ENCODE results near the gene CCR1. TPM values are rescaled to one million over a fixed set of nuclear protein-coding genes. Genes with fewer than 3 reads are reported as not detected.

Gene CCR1
- total RNA-seq, result 1 to 10 TPM in 1 of 2 donors, under 1 TPM in 1; 0.47 to 3.8 TPM
- 0 reads per million in 2 donors for total RNA-seq

DNA sequence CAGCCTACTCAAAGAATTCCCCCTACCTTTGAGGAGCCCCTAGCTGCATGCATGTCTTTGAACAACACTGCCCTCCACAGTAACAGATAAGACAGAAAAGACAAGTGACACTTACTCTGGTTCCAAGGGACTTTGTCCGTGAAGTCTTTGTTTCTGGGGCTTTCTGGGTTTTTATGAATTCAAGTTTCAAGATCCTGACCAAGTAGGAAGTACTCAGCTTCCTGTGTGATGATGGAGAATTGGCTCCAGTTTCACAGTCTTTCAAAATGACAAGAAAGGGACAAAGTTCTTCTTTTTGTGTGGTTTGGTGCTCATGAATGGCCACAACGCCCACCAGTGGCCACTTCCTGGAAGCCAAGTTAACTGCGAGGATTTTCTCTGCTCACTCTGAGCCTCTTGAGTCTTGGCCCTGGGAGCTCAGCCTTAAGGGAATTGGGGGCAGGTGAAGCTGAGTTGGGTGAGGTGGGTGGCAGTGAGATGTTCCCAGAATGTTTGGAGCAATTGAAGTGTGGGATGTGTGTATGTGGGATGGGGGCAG is at the start of gene CCR1:
Gene CCR1 (minus strand): TSS at position 147 of the 538 bp plus-strand sequence. CDS start 4,000 bp downstream, outside the sequence.
- DNase-seq (no peak), ATAC-seq (peak; percentile 45)
- H3K9me3 ChIP-seq (ENCODE audit: control insufficient read depth, low read length, poor library complexity, severe bottlenecking), result no peaks in the 10 kb centered on the region
- peak within 1 kb of the TSS; percentile 43 for H3K4me3 Mint-ChIP-seq
- peaks cover 21% of the 10 kb centered on the region for H3K4me1 Mint-ChIP-seq
- no peaks in the 10 kb centered on the region for H3K27me3 Mint-ChIP-seq
- no peaks in the 10 kb centered on the region for H3K36me3 Mint-ChIP-seq (ENCODE audit: low read depth)
- H3K27ac Mint-ChIP-seq, result peak within 1 kb of the TSS; percentile 79

DNA sequence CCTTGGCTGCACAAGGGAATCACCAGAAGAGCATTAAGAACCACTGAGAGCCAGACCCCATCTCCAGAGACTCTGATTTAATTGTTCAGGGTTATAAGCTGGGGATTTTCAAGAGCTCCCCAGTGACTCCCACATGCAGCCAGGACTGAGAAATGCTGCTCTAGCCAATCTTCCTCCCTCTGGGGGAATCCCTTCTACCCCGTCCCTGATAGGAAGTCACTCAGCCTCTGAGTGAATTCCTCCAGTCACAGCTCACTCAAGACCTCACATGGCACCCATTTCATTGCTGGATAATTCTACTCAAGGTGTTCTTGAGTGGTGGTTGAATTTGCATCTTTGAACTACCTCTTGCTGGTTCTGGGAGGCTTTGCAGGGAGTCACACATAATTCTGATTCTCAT is 44.9 kb upstream of the CCR1 start:
- no peaks in the 10 kb centered on the region for H3K36me3 Mint-ChIP-seq (ENCODE audit: low read depth)
- no peaks in the 10 kb centered on the region for H3K9me3 ChIP-seq (ENCODE audit: control insufficient read depth, low read length, poor library complexity, severe bottlenecking)
- H3K4me1 Mint-ChIP-seq, result peaks cover 3% of the 10 kb centered on the region
- ATAC-seq, result no peak
- peaks cover 21% of the 10 kb centered on the region for H3K27me3 Mint-ChIP-seq
- no peak for DNase-seq
- H3K27ac Mint-ChIP-seq, result no peak overlapping the region
- no peak overlapping the region for H3K4me3 Mint-ChIP-seq

DNA sequence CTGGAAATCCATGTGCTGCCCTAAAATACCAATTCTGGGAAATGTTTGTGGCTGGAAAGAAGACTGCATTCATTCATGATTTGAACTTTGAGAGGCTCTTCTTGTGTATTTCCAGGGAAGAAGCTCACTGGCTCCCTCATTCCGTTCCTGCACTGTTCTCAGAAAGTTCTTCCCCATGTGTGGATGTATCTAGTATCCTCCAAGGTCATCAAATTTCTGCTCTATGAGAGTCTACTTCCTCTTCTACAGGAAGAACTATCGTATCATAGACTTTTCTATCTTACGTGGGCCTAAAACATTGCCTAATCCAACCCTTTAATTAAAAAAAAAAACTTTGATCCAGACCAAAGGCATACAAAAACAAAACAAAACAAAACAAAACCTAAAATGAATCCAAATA is 37.0 kb upstream of the CCR1 start:
- no peak for DNase-seq
- Mint-ChIP-seq H3K4me1 (peaks cover 8% of the 10 kb centered on the region), H3K36me3 (ENCODE audit: low read depth) (no peaks in the 10 kb centered on the region), H3K27ac (no peak overlapping the region), H3K4me3 (no peak overlapping the region), H3K27me3 (peaks cover 7% of the 10 kb centered on the region)
- no peak for ATAC-seq
- no peaks in the 10 kb centered on the region for H3K9me3 ChIP-seq (ENCODE audit: control insufficient read depth, low read length, poor library complexity, severe bottlenecking)

DNA sequence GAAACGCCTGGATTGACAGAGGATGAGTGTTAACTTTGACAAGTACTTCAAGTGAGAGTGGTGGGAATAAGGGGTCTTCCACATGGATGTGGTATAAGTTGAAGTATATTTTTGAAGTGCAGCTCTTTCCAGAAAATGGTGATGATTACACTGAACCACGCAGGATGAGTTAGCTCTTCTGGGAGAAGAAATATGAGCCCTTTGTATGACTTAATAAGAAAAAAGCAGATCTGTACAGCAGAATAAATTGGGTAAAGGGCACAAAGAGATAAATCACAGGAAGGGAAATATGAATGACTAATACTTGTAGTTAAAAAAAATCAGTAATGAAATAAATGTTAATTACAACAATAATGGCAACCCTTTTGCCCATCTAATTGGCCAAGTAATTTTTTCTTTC is 35.4 kb upstream of the CCR1 start:
- no peaks in the 10 kb centered on the region for H3K9me3 ChIP-seq (ENCODE audit: control insufficient read depth, low read length, poor library complexity, severe bottlenecking)
- ATAC-seq, result no peak
- Mint-ChIP-seq H3K27me3 (peaks cover 5% of the 10 kb centered on the region), H3K36me3 (ENCODE audit: low read depth) (no peaks in the 10 kb centered on the region), H3K27ac (no peak overlapping the region), H3K4me3 (no peak overlapping the region), H3K4me1 (peaks cover 8% of the 10 kb centered on the region)
- DNase-seq, result no peak

DNA sequence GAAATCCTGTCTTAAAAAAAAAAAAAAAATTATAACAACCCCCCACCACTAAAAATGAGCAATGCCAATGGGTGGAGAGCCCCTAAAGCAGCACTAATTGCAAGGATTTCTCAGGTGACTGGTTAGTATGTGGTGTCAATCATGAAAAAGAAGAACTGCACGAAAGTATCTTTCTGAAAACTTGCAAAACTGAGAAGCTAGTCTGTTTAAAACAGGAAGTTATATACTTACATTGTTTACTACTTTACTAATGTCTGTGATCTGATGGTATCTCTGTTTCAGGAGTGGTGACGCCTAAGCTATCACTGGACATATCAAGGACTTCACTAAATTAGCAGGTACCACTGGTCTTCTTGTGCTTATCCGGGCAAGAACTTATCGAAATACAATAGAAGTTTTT is 34.0 kb upstream of the CCR1 start, which contains the start of gene CCR3:
Gene CCR3 (plus strand): TSS at position 341 of the 400 bp plus-strand sequence. CDS start 22,699 bp downstream, outside the sequence.
- H3K27ac Mint-ChIP-seq, result peak within 1 kb of the TSS; percentile 29
- no peak for DNase-seq
- no peak within 1 kb of the TSS for H3K4me3 Mint-ChIP-seq
- H3K36me3 Mint-ChIP-seq (ENCODE audit: low read depth), result no peaks in the 10 kb centered on the region
- peaks cover 9% of the 10 kb centered on the region for H3K27me3 Mint-ChIP-seq
- no peak for ATAC-seq
- H3K9me3 ChIP-seq (ENCODE audit: control insufficient read depth, low read length, poor library complexity, severe bottlenecking), result no peaks in the 10 kb centered on the region
- peaks cover 8% of the 10 kb centered on the region for H3K4me1 Mint-ChIP-seq

DNA sequence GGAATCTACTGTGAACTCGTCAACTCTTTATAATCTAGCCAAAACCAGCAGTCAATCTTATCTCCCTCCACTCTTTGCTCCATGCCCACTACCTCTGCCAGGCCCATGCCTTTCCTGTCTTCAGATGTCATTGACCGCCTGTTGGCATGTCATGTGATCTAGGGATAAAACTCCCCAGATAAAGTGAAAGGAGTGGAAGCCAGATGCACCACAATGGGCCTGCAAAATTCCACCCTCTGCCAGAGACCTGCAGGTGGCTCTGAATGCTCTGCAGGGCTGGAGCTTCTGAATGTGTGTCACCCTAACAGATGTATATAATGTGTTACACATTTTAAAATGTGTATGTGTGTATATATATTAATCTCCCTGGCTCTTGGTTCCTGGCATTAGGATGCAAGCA is 31.8 kb upstream of the CCR1 start:
- Mint-ChIP-seq H3K27ac (no peak overlapping the region), H3K36me3 (ENCODE audit: low read depth) (no peaks in the 10 kb centered on the region), H3K4me3 (no peak overlapping the region), H3K27me3 (peaks cover 17% of the 10 kb centered on the region), H3K4me1 (peaks cover 8% of the 10 kb centered on the region)
- DNase-seq (no peak), ATAC-seq (no peak)
- H3K9me3 ChIP-seq (ENCODE audit: control insufficient read depth, low read length, poor library complexity, severe bottlenecking), result no peaks in the 10 kb centered on the region

DNA sequence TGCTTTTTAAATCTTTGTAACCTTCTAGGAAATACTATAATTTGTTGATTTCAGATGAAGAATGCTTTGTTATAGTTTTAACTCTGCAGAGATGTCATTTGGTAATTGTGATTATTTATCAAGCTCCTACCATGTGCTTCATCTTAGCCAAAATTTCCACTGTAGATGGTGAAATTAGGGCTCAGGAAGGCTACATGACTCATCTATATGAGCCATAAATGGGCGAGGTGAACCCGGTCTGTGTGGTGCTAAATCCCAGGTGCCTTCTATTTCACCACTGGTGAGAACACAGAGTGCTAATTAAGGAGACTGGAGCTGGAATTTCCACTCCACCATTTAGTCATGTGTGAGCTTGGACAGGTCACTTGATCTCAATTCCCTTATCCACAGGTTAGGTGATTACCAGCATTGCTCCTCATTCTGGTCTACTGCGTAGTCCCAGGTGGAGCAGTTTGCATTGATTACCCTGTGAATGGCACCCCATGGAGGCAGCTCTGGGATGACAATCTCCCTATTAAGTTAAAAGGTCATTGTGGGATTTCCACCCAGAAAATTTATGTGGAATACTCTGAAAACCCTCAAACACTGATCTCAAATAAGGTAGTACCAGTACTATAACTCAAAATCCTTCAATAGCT is 31.3 kb upstream of the CCR1 start:
- ATAC-seq, result no peak
- no peak overlapping the region for H3K4me3 Mint-ChIP-seq
- H3K36me3 Mint-ChIP-seq (ENCODE audit: low read depth), result no peaks in the 10 kb centered on the region
- peaks cover 17% of the 10 kb centered on the region for H3K27me3 Mint-ChIP-seq
- no peak for DNase-seq
- no peaks in the 10 kb centered on the region for H3K9me3 ChIP-seq (ENCODE audit: control insufficient read depth, low read length, poor library complexity, severe bottlenecking)
- peaks cover 8% of the 10 kb centered on the region for H3K4me1 Mint-ChIP-seq
- H3K27ac Mint-ChIP-seq, result no peak overlapping the region

DNA sequence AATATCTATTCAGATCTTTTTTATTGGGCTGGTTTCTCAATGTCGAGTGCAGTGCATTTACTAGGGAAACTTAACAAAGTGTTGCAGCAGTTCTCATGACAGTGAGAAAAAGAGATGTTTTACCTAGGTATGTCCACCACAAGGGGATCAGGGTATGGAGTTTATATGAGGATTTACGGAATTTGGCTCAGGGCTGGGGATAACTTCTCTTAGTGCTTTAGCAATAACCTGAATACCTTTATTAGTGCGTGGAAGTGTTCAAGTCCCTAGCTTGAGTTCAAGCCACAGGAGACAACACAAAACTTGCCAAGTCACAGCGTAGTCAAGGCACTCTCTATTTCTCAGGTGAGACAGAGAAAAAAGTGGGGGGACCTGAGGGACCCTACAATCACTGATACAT is 30.3 kb upstream of the CCR1 start:
- H3K36me3 Mint-ChIP-seq (ENCODE audit: low read depth), result peaks cover under 1% of the 10 kb centered on the region
- ATAC-seq (no peak), DNase-seq (no peak)
- no peak overlapping the region for H3K4me3 Mint-ChIP-seq
- H3K27me3 Mint-ChIP-seq, result peaks cover 17% of the 10 kb centered on the region
- peaks cover 8% of the 10 kb centered on the region for H3K4me1 Mint-ChIP-seq
- H3K9me3 ChIP-seq (ENCODE audit: control insufficient read depth, low read length, poor library complexity, severe bottlenecking), result no peaks in the 10 kb centered on the region
- no peak overlapping the region for H3K27ac Mint-ChIP-seq

DNA sequence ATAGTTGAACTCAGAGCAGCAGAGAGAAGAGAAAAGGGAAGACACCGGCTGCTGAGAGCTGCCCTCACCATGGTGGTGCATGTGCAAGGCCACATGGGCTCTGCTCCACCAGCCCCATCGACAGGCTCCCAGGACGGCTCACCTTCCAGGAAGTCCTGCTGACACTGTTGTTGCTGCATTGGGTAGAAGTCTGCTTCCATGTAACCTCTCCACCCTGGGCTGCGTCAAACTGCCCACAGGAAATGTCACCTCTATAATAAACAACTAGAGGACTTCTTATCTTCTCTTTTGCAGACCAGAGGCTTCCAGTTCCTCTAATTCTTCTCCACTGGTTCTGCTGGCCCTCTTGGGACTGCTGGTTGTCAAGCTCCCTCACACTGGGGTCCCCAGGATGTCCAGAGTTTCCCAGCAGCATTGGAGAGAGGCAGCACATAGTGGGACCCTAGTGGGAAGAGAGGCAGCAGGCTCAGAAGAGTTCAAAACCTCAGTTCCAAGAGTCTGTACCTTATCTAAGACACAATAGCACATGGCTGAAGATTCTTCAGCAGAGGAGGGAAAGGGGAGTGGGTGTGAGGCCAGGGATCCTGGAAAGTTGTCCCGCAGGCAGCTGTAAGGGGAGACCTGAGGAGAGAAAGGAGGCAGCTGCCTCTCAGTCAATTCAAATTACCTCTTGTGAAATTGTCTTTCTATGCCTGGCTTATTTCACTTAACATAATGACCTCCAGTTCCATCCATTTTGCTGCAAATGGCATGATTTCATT is 28.4 kb upstream of the CCR1 start:
- H3K4me3 Mint-ChIP-seq, result no peak overlapping the region
- no peaks in the 10 kb centered on the region for H3K9me3 ChIP-seq (ENCODE audit: control insufficient read depth, low read length, poor library complexity, severe bottlenecking)
- ATAC-seq, result no peak
- H3K27ac Mint-ChIP-seq, result no peak overlapping the region
- H3K4me1 Mint-ChIP-seq, result peaks cover 3% of the 10 kb centered on the region
- peaks cover 2% of the 10 kb centered on the region for H3K36me3 Mint-ChIP-seq (ENCODE audit: low read depth)
- peaks cover 26% of the 10 kb centered on the region for H3K27me3 Mint-ChIP-seq
- no peak for DNase-seq

DNA sequence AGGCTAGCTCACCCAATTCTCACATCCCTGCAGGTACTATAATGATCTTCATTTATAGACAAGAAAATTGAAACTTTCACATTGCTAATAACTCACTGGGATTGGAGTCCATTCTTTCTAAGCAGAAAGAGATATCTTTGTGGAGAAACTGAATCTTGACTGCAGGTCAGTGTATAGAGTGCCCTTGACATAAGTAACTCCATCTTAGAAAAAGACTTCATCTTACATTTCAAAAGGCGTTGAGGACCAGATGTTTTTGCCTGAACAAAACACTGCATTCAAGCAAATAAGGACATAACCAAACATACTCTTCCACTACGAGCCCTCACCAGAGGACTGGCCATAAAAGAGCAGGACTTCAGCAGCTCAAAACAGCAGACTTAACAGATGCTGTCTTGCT is 27.3 kb upstream of the CCR1 start:
- no peak for DNase-seq
- no peaks in the 10 kb centered on the region for H3K9me3 ChIP-seq (ENCODE audit: control insufficient read depth, low read length, poor library complexity, severe bottlenecking)
- Mint-ChIP-seq H3K36me3 (ENCODE audit: low read depth) (peaks cover 2% of the 10 kb centered on the region), H3K4me3 (no peak overlapping the region), H3K27me3 (peaks cover 26% of the 10 kb centered on the region), H3K4me1 (no peaks in the 10 kb centered on the region), H3K27ac (no peak overlapping the region)
- no peak for ATAC-seq

DNA sequence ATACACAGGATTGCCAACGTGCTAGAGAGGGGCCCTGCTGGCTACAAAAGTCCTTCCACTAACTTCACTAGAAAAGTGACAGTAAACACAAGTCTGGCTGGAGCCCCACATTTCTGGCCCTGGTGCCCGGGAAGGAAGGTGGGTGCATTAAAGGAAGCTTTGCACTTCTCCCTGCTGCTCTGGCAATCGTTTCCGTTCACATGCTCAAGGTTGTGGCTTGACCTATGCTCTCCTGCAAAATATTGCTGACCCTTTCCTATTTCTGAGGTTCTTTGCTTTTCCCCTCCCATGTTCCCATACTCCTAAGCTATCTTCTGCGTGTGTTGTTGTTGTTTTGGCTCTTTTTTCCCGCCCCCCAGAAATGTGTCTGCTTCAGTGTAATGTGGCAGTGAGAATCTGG is 25.1 kb upstream of the CCR1 start:
- Mint-ChIP-seq H3K4me3 (no peak overlapping the region), H3K27ac (no peak overlapping the region), H3K27me3 (peaks cover 30% of the 10 kb centered on the region), H3K4me1 (peaks cover 11% of the 10 kb centered on the region), H3K36me3 (ENCODE audit: low read depth) (peaks cover 4% of the 10 kb centered on the region)
- DNase-seq (no peak), ATAC-seq (no peak)
- H3K9me3 ChIP-seq (ENCODE audit: control insufficient read depth, low read length, poor library complexity, severe bottlenecking), result no peaks in the 10 kb centered on the region

DNA sequence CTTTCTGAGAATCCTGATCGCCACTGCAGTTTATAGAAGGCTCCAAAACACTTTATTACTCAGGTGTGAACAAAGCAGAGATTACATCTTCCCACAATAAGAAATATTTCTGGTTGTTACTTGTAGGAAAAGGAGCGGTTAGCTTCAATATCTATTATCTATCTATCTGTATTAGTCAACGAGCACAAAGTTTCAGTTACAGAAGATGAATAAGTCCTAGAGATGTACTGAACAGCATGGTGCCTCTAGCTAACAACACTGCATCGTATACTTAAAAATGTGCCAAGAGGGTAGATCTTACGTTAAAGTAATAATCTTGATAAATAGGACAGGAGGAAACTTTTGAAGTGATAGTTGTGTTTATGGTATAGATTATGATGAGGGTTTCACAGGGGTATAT is 23.2 kb upstream of the CCR1 start:
- Mint-ChIP-seq H3K27ac (no peak overlapping the region), H3K36me3 (ENCODE audit: low read depth) (peaks cover 7% of the 10 kb centered on the region), H3K4me1 (peaks cover 14% of the 10 kb centered on the region), H3K27me3 (peaks cover 29% of the 10 kb centered on the region), H3K4me3 (no peak overlapping the region)
- H3K9me3 ChIP-seq (ENCODE audit: control insufficient read depth, low read length, poor library complexity, severe bottlenecking), result no peaks in the 10 kb centered on the region
- ATAC-seq, result no peak
- DNase-seq, result no peak

DNA sequence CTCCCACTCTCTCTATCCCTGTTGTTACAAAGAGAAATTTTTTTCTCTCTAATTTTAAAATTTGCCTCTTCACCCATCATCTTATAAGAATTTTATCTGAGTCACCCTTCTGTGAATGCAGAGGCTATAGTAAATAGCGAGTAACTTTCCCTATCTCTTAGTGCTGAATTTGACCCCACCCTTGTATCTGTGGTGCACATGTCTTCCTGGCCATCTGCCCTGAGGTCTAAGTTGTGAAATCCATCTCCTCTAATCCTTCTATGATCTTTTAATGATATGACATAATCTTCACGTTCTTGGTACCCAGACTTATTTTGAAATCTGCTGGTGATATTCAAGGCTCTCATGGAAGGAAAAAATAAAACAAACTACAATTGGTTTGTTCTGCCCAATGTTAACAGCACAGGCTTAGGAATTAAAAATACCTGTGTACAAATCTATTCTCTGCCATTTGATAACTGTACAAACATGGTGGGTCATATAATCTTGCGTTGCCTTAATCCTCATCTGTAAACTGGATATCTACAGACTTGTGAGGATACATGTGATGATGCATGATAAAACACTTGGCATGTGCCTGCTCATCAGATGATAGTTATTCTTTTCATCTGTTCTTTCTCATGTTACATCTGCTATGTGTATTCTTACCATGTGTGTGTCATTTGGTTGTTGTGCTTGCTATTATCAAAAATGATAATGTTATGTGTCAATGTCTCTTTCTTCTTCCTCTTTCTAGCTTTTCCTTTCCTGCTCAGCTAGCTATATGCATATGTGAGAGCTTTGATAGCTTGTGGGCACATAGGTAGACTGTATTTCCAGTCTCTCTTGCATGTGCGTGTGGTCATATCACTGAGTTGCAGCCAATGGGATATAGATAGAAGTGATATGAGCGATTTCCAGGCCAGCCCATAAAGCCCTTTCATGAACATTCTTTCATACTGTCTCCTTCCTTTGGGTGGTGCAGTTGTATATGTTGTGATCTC is 20.4 kb upstream of the CCR1 start:
- Mint-ChIP-seq H3K4me1 (peaks cover 15% of the 10 kb centered on the region), H3K36me3 (ENCODE audit: low read depth) (peaks cover 7% of the 10 kb centered on the region), H3K27ac (no peak overlapping the region), H3K4me3 (no peak overlapping the region), H3K27me3 (peaks cover 28% of the 10 kb centered on the region)
- ATAC-seq (no peak), DNase-seq (no peak)
- no peaks in the 10 kb centered on the region for H3K9me3 ChIP-seq (ENCODE audit: control insufficient read depth, low read length, poor library complexity, severe bottlenecking)
